ENCODE results near the gene SLC38A6. TPM values are rescaled to one million over a fixed set of nuclear protein-coding genes. Genes with fewer than 3 reads are reported as not detected.

The SLC38A6 gene
- total and polyA plus RNA-seq, 2 donors from 2014 or later, result 16.6 to 21.9 TPM

DNA sequence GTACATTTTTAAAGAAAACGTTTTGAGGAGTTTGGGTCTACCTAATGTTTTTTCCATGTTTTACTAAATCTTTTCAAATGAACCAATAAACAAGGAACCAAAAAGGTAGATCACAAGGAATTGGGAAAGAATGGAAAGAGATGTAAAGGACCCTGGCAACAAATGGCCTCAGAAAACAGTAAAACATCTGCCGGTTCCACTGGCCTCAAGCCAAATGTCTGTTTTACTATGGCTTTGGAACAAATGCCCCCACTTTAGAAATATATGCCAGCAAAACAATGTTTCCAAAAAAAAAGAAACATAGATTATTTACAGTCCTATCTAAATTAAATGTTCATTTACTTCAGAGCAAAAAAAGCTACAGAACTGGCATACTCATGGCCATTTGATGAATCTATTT lies 3.2 kb upstream of the SLC38A6 start:
- Histone ChIP-seq H3K4me3 (ENCODE audit: low read length in 3 of 3) (no peak overlapping the region), H3K9ac (ENCODE audit: low read length in 3 of 3) (no peak overlapping the region), H3K9me3 (ENCODE audit: control insufficient read depth in 2 of 3, insufficient read depth in 1 of 3, low read length in 3 of 3) (no peaks in the 10 kb centered on the region), H3K27me3 (ENCODE audit: control insufficient read depth, insufficient read depth, low read length) (no peaks in the 10 kb centered on the region), H3K36me3 (ENCODE audit: control insufficient read depth in 2 of 3, insufficient read depth in 3 of 3, low read length in 3 of 3) (peaks cover 0 to 5% (median 3%) of the 10 kb centered on the region in 3 donors), H3K27ac (ENCODE audit: low read depth in 2 of 2, low read length in 2 of 2) (no peak overlapping the region), H3K4me1 (ENCODE audit: control insufficient read depth in 2 of 3, insufficient read depth in 2 of 3, low read depth in 1 of 3, low read length in 3 of 3) (peaks cover 4 to 16% (median 11%) of the 10 kb centered on the region in 3 donors)
- intact Hi-C loops (cut with DNase I), result no loop called here
- FAIRE-seq (no peak), DNase-seq (no peak)
- no peak for TF ChIP-seq CTCF (IDR thresholded peaks at IDR 0.05; ENCODE audit: borderline replicate concordance, extremely low read depth, insufficient read depth)

- H3K27me3 ChIP-seq (ENCODE audit: control insufficient read depth, insufficient read depth, low read length), result no peaks in the 10 kb centered on the region
- peaks cover 4 to 16% (median 11%) of the 10 kb centered on the region in 3 donors for H3K4me1 ChIP-seq (ENCODE audit: control insufficient read depth in 2 of 3, insufficient read depth in 2 of 3, low read depth in 1 of 3, low read length in 3 of 3)
- intact Hi-C loops (cut with DNase I), result no loop called here
- TF ChIP-seq CTCF (IDR thresholded peaks at IDR 0.05; ENCODE audit: borderline replicate concordance, extremely low read depth, insufficient read depth), result no peak
- H3K9ac ChIP-seq (ENCODE audit: low read length in 3 of 3), result peak overlapping the region; percentile 82 to 88 (median 85)
- H3K27ac ChIP-seq (ENCODE audit: low read depth in 2 of 2, low read length in 2 of 2), result peak overlapping the region; percentile 43 to 84
- H3K36me3 ChIP-seq (ENCODE audit: control insufficient read depth in 2 of 3, insufficient read depth in 3 of 3, low read length in 3 of 3), result peaks cover 0 to 7% (median 0%) of the 10 kb centered on the region in 3 donors
- DNase-seq (peak in 2 of 5 donors; percentile 22 to 32), FAIRE-seq (no peak)
- H3K9me3 ChIP-seq (ENCODE audit: control insufficient read depth in 2 of 3, insufficient read depth in 1 of 3, low read length in 3 of 3), result no peaks in the 10 kb centered on the region
- H3K4me3 ChIP-seq (ENCODE audit: low read length in 3 of 3), result peak overlapping the region; percentile 93 to 96 (median 94)
Observed at GRCh38 chr14:60981633-60982455, 799 bp downstream of the SLC38A6 start.

DNA sequence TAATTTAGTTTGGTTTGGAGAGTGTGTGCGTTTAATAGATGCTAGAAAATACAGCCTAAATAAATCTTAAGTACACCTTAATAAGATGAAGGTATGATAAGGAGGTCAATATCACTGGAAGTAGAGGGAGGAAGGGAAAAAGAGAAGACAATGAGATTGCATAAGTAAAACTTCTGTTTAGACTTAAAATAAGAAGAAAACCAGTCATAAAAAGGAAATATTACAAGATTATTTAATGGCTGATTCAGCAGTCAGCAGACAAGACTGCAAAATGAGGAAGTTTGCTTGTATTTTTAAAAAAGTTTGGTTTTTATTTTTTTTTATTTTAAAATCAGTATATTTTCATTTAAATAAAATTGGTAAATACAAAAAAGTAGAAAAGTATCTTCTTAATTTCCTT lies 3.2 kb downstream of the SLC38A6 start:
- Histone ChIP-seq H3K9ac (ENCODE audit: low read length in 3 of 3) (no peak overlapping the region), H3K9me3 (ENCODE audit: control insufficient read depth in 2 of 3, insufficient read depth in 1 of 3, low read length in 3 of 3) (no peaks in the 10 kb centered on the region), H3K36me3 (ENCODE audit: control insufficient read depth in 2 of 3, insufficient read depth in 3 of 3, low read length in 3 of 3) (peaks cover 0 to 7% (median 7%) of the 10 kb centered on the region in 3 donors), H3K4me3 (ENCODE audit: low read length in 3 of 3) (no peak overlapping the region), H3K4me1 (ENCODE audit: control insufficient read depth in 2 of 3, insufficient read depth in 2 of 3, low read depth in 1 of 3, low read length in 3 of 3) (peaks cover 4 to 13% (median 11%) of the 10 kb centered on the region in 3 donors), H3K27ac (ENCODE audit: low read depth in 2 of 2, low read length in 2 of 2) (no peak overlapping the region), H3K27me3 (ENCODE audit: control insufficient read depth, insufficient read depth, low read length) (no peaks in the 10 kb centered on the region)
- DNase-seq, result no peak
- no peak for TF ChIP-seq CTCF (IDR thresholded peaks at IDR 0.05; ENCODE audit: borderline replicate concordance, extremely low read depth, insufficient read depth)
- FAIRE-seq, result peak; percentile 89
- intact Hi-C loops (cut with DNase I), result no loop called here
